ENCODE results near the gene DMD. TPM values are rescaled to one million over a fixed set of nuclear protein-coding genes. Genes with fewer than 3 reads are reported as not detected.

Gene DMD
- total RNA-seq, 1 donor from 2014 or later: 23.9 TPM

DNA sequence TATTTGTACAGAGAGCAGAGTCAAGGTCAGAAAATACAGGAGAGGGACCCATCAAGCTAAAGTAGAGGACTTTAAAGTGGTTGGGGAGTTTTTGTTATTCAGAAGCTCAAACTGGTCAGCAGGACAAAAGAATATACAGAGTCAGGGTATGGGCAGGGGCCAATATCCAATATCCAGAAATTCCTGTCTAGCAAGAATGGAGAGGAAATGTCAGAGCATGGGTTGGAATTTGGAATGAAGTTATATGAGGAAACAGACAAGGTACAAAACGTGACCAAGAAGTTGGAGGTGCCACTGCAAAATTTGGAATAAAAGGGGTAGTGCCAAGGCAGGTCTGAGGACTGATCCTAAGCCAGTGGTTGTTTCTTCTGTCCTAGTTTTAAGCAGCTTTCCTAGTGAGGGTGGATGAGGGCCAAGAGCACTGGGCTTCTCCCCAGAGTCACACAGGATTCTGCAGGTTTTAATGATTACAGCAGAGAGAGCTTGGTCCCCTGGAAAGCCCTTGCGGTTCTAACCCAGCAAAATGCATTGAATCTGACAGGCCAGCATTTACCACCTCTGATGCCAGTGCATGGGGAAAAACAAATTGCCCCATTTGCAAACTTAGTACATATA lies 1834.8 kb downstream of the DMD start:
- peaks cover 38% of the 10 kb centered on the region for H3K27me3 Mint-ChIP-seq
- no peak overlapping the region for H3K4me3 Mint-ChIP-seq (ENCODE audit: low read depth)
- peaks cover 16% of the 10 kb centered on the region for H3K9me3 Mint-ChIP-seq (ENCODE audit: low read depth)
- no peak overlapping the region for H3K27ac Mint-ChIP-seq
- H3K36me3 Mint-ChIP-seq (ENCODE audit: insufficient read depth): no peaks in the 10 kb centered on the region
- DNase-seq (ENCODE audit: low spot score, unreplicated experiment): no peak
- TF ChIP-seq, protein P1, sequence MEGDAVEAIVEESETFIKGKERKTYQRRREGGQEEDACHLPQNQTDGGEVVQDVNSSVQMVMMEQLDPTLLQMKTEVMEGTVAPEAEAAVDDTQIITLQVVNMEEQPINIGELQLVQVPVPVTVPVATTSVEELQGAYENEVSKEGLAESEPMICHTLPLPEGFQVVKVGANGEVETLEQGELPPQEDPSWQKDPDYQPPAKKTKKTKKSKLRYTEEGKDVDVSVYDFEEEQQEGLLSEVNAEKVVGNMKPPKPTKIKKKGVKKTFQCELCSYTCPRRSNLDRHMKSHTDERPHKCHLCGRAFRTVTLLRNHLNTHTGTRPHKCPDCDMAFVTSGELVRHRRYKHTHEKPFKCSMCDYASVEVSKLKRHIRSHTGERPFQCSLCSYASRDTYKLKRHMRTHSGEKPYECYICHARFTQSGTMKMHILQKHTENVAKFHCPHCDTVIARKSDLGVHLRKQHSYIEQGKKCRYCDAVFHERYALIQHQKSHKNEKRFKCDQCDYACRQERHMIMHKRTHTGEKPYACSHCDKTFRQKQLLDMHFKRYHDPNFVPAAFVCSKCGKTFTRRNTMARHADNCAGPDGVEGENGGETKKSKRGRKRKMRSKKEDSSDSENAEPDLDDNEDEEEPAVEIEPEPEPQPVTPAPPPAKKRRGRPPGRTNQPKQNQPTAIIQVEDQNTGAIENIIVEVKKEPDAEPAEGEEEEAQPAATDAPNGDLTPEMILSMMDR (IDR thresholded peaks at IDR 0.05; ENCODE audit: unreplicated experiment): no peak
- H3K4me1 Mint-ChIP-seq (ENCODE audit: low read depth): peaks cover 8% of the 10 kb centered on the region

- Mint-ChIP-seq H3K9me3 (ENCODE audit: low read depth) (peaks cover 25% of the 10 kb centered on the region), H3K4me3 (ENCODE audit: low read depth) (no peak overlapping the region), H3K36me3 (ENCODE audit: insufficient read depth) (no peaks in the 10 kb centered on the region), H3K4me1 (ENCODE audit: low read depth) (peaks cover 8% of the 10 kb centered on the region), H3K27ac (no peak overlapping the region), H3K27me3 (peaks cover 23% of the 10 kb centered on the region)
- TF ChIP-seq, protein P1 (IDR thresholded peaks at IDR 0.05; ENCODE audit: unreplicated experiment): no peak
- no peak for DNase-seq (ENCODE audit: low spot score, unreplicated experiment)
These were observed 1836.6 kb downstream of the DMD start for GRCh38 chrX:31374786-31375185.

- Mint-ChIP-seq H3K9me3 (ENCODE audit: low read depth) (peaks cover 28% of the 10 kb centered on the region), H3K27me3 (peaks cover 5% of the 10 kb centered on the region), H3K27ac (no peak overlapping the region), H3K36me3 (ENCODE audit: insufficient read depth) (no peaks in the 10 kb centered on the region), H3K4me3 (ENCODE audit: low read depth) (no peak overlapping the region), H3K4me1 (ENCODE audit: low read depth) (peaks cover 10% of the 10 kb centered on the region)
- DNase-seq (ENCODE audit: low spot score, unreplicated experiment): no peak
- TF ChIP-seq, protein P1 (IDR thresholded peaks at IDR 0.05; ENCODE audit: unreplicated experiment): no peak
These were observed 1839.4 kb downstream of the DMD start for GRCh38 chrX:31371956-31372355.

DNA sequence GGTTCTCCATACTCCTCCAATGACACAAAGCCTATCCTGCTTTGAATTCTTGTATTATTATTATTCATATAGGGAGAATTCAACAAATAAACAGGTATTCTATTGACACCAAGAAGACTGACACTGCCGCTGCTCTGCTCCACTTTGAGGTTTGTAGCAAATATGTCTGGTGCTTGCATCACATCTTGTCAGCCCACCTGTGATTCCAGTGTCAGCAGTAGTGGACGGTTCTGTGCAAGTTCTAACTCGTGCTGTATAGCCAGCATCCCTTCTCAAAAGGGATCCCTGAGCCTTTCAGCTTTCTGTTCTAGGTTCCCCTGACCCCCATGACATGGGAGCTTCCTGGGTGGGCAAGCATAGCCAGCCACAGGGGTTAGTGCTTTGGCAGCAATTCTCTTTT lies 1843.5 kb downstream of the DMD start:
- no peak for DNase-seq (ENCODE audit: low spot score, unreplicated experiment)
- H3K27me3 Mint-ChIP-seq: peaks cover 3% of the 10 kb centered on the region
- no peaks in the 10 kb centered on the region for H3K36me3 Mint-ChIP-seq (ENCODE audit: insufficient read depth)
- no peak overlapping the region for H3K27ac Mint-ChIP-seq
- H3K4me3 Mint-ChIP-seq (ENCODE audit: low read depth): no peak overlapping the region
- peaks cover 32% of the 10 kb centered on the region for H3K9me3 Mint-ChIP-seq (ENCODE audit: low read depth)
- TF ChIP-seq, protein P1 (IDR thresholded peaks at IDR 0.05; ENCODE audit: unreplicated experiment): no peak
- H3K4me1 Mint-ChIP-seq (ENCODE audit: low read depth): peaks cover 2% of the 10 kb centered on the region

DNA sequence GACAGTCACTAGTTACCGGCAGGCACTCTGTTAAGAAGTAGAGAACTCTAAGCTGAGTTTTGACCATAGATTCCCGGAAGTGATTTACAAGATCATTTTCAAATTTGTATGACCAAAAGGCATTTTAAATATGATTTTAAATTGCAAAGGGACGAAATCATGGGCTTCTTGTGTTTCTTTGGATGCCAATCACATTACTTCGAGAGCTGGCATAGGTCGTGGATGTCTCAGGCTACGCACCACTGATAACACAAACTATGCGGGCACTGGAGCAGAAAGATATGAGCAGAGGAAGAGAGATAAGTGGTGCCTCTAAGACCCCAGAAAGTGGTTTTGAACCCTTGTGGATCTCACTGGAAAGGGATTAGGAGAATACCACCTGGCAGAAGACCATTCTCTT lies 1845.3 kb downstream of the DMD start:
- Mint-ChIP-seq H3K36me3 (ENCODE audit: insufficient read depth) (no peaks in the 10 kb centered on the region), H3K9me3 (ENCODE audit: low read depth) (peaks cover 24% of the 10 kb centered on the region), H3K4me1 (ENCODE audit: low read depth) (peaks cover 2% of the 10 kb centered on the region), H3K4me3 (ENCODE audit: low read depth) (no peak overlapping the region), H3K27me3 (peaks cover 3% of the 10 kb centered on the region), H3K27ac (no peak overlapping the region)
- TF ChIP-seq, protein P1 (IDR thresholded peaks at IDR 0.05; ENCODE audit: unreplicated experiment): no peak
- DNase-seq (ENCODE audit: low spot score, unreplicated experiment): no peak
